Neural cell (in vitro differentiated cells): ENCODE measurements around the gene C1QTNF3. TPM values are rescaled to one million over a fixed set of nuclear protein-coding genes. Genes with fewer than 3 reads are reported as not detected.

ENCODE experiments used
- H2AFZ ChIP-seq: fragments of 200-600, 300-800 bp; sonication (generic), shearing (Covaris generic); 2 replicates; pipeline ENCODE4 v1.6.0; 2014; ENCODE audit warnings: low read depth, mild to moderate bottlenecking, antibody characterized with exemption, low read length, moderate library complexity
- H3F3A ChIP-seq: fragments of 200-600 bp; shearing (Covaris generic); 2 replicates; pipeline ENCODE4 v1.6.1; 2016; ENCODE audit warnings: mild to moderate bottlenecking, moderate library complexity, mixed read lengths, antibody characterized with exemption, low read length; ENCODE audit not compliant: insufficient read depth, poor library complexity, severe bottlenecking
- H3K27ac ChIP-seq: fragments of 200-600, 300-800 bp; sonication (generic), shearing (Covaris generic); 2 replicates; pipeline ENCODE4 v1.5.1; 2014; ENCODE audit warnings: mild to moderate bottlenecking, low read length, moderate library complexity
- H3K27me3 ChIP-seq: fragments of 300-800, 200-600 bp; sonication (generic), shearing (Covaris generic); 2 replicates; pipeline ENCODE4 v1.6.0; 2014; ENCODE audit warnings: mild to moderate bottlenecking, low read depth, low read length, moderate library complexity; ENCODE audit not compliant: insufficient read depth
- H3K36me3 ChIP-seq: fragments of 300-800, 200-600 bp; sonication (generic), shearing (Covaris generic); 2 replicates; pipeline ENCODE4 v1.5.1; 2014; ENCODE audit warnings: mild to moderate bottlenecking, antibody characterized with exemption, low read length, moderate library complexity; ENCODE audit not compliant: insufficient read depth
- H3K4me2 ChIP-seq: fragments of 300-800, 200-600 bp; sonication (generic), shearing (Covaris generic); 2 replicates; pipeline ENCODE4 v1.6.0; 2014; ENCODE audit warnings: mild to moderate bottlenecking, low read length
- H3K4me3 ChIP-seq: fragments of 300-800, 200-600 bp; sonication (generic), shearing (Covaris generic); 2 replicates; pipeline ENCODE4 v1.5.1; 2014; ENCODE audit warnings: mild to moderate bottlenecking, low read length, moderate library complexity
- H3K79me2 ChIP-seq: fragments of 200-600 bp; shearing (Covaris generic); replicated peaks from 2 replicates; pipeline ENCODE4 v1.6.0; 2014; ENCODE audit warnings: mild to moderate bottlenecking, low read length, moderate library complexity; ENCODE audit not compliant: insufficient read depth
- H3K9ac ChIP-seq: fragments of 300-800, 200-600 bp; sonication (generic), shearing (Covaris generic); 2 replicates; pipeline ENCODE4 v1.6.1; 2016; ENCODE audit warnings: mild to moderate bottlenecking, low read length, mixed read lengths
- H3K9me2 ChIP-seq: fragments of 200-600 bp; shearing (Covaris generic); 2 replicates; pipeline ENCODE4 v1.6.1; 2016; ENCODE audit warnings: mild to moderate bottlenecking, low read length, mixed read lengths; ENCODE audit not compliant: insufficient read depth
- H3K9me3 ChIP-seq: fragments of 200-600, 300-800 bp; sonication (generic), shearing (Covaris generic); 2 replicates; pipeline ENCODE4 v1.6.1; 2016; ENCODE audit warnings: mild to moderate bottlenecking, mixed run types, low read length, moderate library complexity, mixed read lengths
- H4K20me1 ChIP-seq: fragments of 200-600 bp; shearing (Covaris generic); 2 replicates; pipeline ENCODE4 v1.6.1; 2016; ENCODE audit warnings: mild to moderate bottlenecking, mixed run types; ENCODE audit not compliant: insufficient read depth
- CTCF ChIP-seq: fragments of 450-650 bp; IDR thresholded peaks from 2 replicates; pipeline ENCODE4 v1.5.1; 2014; ENCODE audit warnings: antibody characterized with exemption, mild to moderate bottlenecking, moderate library complexity; ENCODE audit not compliant: poor library complexity, severe bottlenecking
- EP300 ChIP-seq: fragments of 450-650 bp; conservative IDR thresholded peaks from 2 replicates; pipeline ENCODE4 v1.6.1; 2014; ENCODE audit warnings: antibody characterized with exemption, mild to moderate bottlenecking, moderate library complexity; ENCODE audit not compliant: poor library complexity, severe bottlenecking
- EZH2 ChIP-seq: fragments of 200-600, 300-800 bp; shearing (Covaris generic), sonication (generic); IDR thresholded peaks from 2 replicates; pipeline ENCODE4 v1.6.1; 2014; ENCODE audit warnings: antibody characterized with exemption, low read length, borderline replicate concordance, mild to moderate bottlenecking; ENCODE audit not compliant: insufficient read depth, poor library complexity, severe bottlenecking
- MXI1 ChIP-seq: fragments of 450-650 bp; conservative IDR thresholded peaks from 2 replicates; pipeline ENCODE4 v1.6.1; 2014; ENCODE audit warnings: antibody characterized with exemption, mild to moderate bottlenecking; ENCODE audit not compliant: poor library complexity, severe bottlenecking
- POLR2AphosphoS5 ChIP-seq: IDR thresholded peaks from 2 replicates; pipeline ENCODE4 v1.6.1; 2012
- RAD21 ChIP-seq: fragments of 450-650 bp; conservative IDR thresholded peaks from 2 replicates; pipeline ENCODE4 v1.6.1; 2014; ENCODE audit warnings: antibody characterized with exemption, mild to moderate bottlenecking, moderate library complexity
- REST ChIP-seq: IDR thresholded peaks from 2 replicates; pipeline ENCODE4 v1.6.1; 2012; ENCODE audit warnings: borderline replicate concordance
- SMC3 ChIP-seq: fragments of 450-650 bp; conservative IDR thresholded peaks from 2 replicates; pipeline ENCODE4 v1.6.1; 2014; ENCODE audit warnings: antibody characterized with exemption, mild to moderate bottlenecking, moderate library complexity; ENCODE audit not compliant: poor library complexity
- TAF1 ChIP-seq: IDR thresholded peaks from 2 replicates; pipeline ENCODE4 v1.6.1; 2012; ENCODE audit warnings: low read depth
- polyA plus RNA-seq: library from polyadenylated mRNA; depleted of rRNA; stranded (reverse); fragments of >200 nt; gene quantifications from 2 replicates; pipeline ENCODE4 v1.2.3, GENCODE V29; 2014

C1QTNF3 gene
- polyA plus RNA-seq, 1 donor from 2014 or later = 33.1 TPM

GRCh38 chr5:33980030-33980429 is 63.0 kb downstream of the C1QTNF3 start:
- no peak overlapping the region for H3K27ac ChIP-seq
- no peak overlapping the region for H3K4me3 ChIP-seq
- TF ChIP-seq TAF1 (no peak), RAD21 (no peak), EZH2 (no peak), CTCF (no peak), MXI1 (no peak), REST (no peak), SMC3 (no peak)
- peaks cover 5% of the 10 kb centered on the region for H3K36me3 ChIP-seq
- no peak overlapping the region for H2AFZ ChIP-seq
- no peak overlapping the region for H3K4me2 ChIP-seq
- H3K9ac ChIP-seq = no peak overlapping the region
- H3K79me2 ChIP-seq = no peaks in the 10 kb centered on the region
- H3F3A ChIP-seq = no peaks in the 10 kb centered on the region
- H3K9me2 ChIP-seq = no peaks in the 10 kb centered on the region
- H3K27me3 ChIP-seq = no peaks in the 10 kb centered on the region
- H3K9me3 ChIP-seq = no peaks in the 10 kb centered on the region
- H4K20me1 ChIP-seq = no peaks in the 10 kb centered on the region

GRCh38 chr5:33978306-33978705 is 64.7 kb downstream of the C1QTNF3 start:
- Histone ChIP-seq H3K27ac (no peak overlapping the region), H3K9me2 (no peaks in the 10 kb centered on the region), H3K4me2 (no peak overlapping the region), H3K4me3 (no peak overlapping the region), H3K36me3 (no peaks in the 10 kb centered on the region), H3K27me3 (no peaks in the 10 kb centered on the region), H3K9me3 (no peaks in the 10 kb centered on the region), H4K20me1 (no peaks in the 10 kb centered on the region), H3K9ac (no peak overlapping the region), H3F3A (no peaks in the 10 kb centered on the region), H3K79me2 (no peaks in the 10 kb centered on the region), H2AFZ (no peak overlapping the region)
- TF ChIP-seq TAF1 (no peak), RAD21 (no peak), EZH2 (no peak), EP300 (no peak), SMC3 (no peak), POLR2AphosphoS5 (no peak), REST (no peak), MXI1 (no peak), CTCF (no peak)
